ENCODE results near the gene ADGRG7. TPM values are rescaled to one million over a fixed set of nuclear protein-coding genes. Genes with fewer than 3 reads are reported as not detected.
A peak's percentile ranks its signal among the peaks of the same experiment; 100 is the strongest.
"Not testable (repeated sequence)": the region's sequence is repeated elsewhere in the genome, so short reads cannot be mapped to it uniquely, and the experiment has no call there.

ADGRG7 gene
- total RNA-seq, result 2.0 TPM

- DNase-seq (ENCODE audit: low spot score), result no peak
Measured at GRCh38 chr3:100609305-100609704, at the start of gene ADGRG7. ADGRG7 (plus strand) TSS chr3:100609601; CDS start chr3:100609857, 256 bp downstream.

DNA sequence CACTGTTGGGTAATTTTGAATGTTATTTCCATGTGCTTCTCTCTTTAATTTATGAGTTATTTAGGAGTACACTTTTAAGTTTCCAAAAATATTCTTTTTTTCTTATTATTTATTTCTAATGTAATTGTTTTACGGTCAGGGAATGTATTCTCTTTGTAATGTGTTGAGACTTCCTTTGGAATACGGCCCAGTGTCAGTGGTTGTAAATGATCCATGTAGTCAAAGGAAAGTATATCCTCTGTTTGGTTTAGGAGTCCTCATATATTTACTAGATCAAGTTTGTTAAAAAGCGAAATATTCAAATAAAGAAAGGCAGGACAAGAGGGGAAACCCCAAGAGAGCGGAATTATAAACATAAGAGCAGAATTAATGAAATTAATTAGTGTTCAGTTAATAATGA is 49.0 kb upstream of the ADGRG7 start:
- DNase-seq (ENCODE audit: low spot score), result no peak

GRCh38 chr3:100561459-100562158 is 47.8 kb upstream of the ADGRG7 start:
- DNase-seq (ENCODE audit: low spot score), result no peak

DNA sequence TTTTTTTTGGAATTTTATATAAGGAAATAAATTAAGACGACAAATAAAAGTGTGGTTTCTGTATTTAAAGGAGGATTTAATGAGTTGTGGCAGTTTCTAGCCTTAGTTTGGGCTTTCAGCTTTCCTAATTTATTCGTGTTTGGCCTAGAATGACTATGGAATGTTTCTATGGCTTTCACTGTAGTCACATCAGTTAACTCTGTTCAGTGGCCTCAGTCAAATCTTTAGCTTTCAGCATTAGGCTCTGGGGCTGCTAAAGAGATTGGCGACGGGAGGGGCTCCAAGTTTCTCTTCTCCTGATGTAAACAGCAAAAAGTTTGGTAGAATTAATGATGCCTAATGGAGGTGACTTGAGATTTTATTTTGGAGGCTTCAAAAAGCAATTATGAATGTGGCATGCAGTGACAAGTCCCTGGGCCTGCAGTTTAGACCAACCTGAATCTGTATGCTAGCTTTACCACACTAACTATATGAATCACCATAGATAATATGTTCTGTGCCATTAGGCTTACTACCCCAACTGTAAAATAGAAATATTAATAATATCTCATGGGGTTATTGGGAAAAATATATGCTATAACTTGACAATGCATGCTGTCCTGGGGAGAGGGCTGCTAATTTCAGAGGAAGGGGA is 47.1 kb upstream of the ADGRG7 start:
- DNase-seq (ENCODE audit: low spot score), result no peak

DNA sequence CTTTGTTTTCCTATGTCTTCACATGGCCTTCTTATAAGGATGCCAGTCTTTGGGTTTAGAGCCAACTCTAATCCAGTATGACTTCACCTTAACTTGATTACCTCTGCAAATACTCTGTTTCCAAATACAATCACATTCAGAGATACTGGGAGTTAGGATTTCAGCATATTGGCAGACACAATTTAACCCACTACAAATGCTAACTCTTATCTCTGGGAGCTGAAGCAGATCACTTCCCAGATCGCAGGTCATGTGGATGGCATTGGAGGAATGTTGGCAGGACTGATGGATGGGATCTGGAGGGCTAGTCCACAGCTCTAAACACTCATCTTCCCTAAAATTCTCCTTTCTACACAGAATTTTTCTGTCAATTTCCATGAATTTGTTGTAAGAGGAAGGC is 46.2 kb upstream of the ADGRG7 start:
- DNase-seq (ENCODE audit: low spot score), result no peak

DNA sequence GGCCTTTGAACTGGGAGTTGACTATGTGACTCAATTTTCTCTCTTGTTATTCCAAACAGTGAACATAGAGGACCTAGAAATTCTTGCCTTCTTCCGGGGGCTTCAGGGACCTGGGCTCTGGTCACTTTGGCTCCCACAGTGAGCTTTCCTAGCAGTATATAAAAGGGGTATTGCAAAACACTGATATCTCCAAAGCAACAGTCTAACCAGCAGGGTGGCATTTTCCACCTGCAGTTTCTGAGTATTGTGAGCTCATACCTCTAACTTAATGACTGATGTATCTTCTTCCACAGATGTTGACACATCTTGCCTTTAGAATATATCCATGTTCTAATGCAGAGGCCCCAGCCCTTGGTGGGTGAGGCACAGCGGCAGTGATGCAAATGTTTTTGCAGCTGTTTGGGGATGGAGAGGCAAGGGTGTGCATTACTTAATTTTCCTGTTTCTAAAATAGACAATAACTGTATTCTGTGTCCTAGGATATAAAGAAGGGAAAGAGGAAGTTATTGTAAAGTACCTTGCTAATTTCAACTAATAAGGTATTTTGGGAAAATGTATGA is 45.7 kb upstream of the ADGRG7 start:
- DNase-seq (ENCODE audit: low spot score), result no peak

DNA sequence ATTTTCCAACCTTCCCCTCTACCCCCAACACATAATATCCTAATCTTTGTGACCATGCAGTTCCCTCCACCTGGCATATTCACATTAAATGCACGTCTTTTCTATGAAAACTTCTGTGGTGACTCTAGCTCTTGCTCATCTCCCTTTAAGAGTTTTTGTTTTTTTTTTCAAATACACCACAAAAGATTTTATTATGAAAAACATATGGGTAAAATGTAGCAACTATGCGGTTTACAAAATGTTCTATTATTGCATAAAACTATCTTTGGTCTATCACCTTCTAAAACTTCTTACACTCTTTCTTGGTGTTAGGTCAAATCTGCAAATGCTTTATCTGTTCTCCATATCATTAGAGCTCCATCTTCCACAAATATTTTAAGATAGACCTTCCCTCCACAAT is 38.6 kb upstream of the ADGRG7 start:
- DNase-seq (ENCODE audit: low spot score), result no peak

DNA sequence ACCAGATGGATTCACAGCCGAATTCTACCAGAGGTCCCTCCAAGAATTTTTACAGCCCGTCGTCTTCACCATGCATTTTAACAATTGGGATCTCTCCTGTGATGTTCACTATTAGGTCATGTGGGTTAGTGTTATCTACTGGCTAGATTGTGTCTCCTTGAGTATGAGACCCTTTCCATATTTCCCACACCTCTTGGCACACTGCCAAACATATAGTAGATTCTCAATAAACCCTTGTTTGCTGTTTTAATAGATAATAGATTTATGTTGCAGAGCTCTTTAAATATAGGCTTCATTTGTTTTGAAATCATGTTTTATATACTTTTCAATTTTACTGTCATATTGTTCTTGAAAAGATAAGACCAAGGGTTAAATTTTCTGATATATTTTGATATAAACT is 34.9 kb upstream of the ADGRG7 start:
- no peak for DNase-seq (ENCODE audit: low spot score)

GRCh38 chr3:100575704-100576103 is 33.7 kb upstream of the ADGRG7 start:
- no peak for DNase-seq (ENCODE audit: low spot score)

- no peak for DNase-seq (ENCODE audit: low spot score)
Measured at GRCh38 chr3:100577382-100578008, 31.9 kb upstream of the ADGRG7 start.

- DNase-seq (ENCODE audit: low spot score), result no peak
Measured at GRCh38 chr3:100578646-100579045, 30.8 kb upstream of the ADGRG7 start.

- no peak for DNase-seq (ENCODE audit: low spot score)
Measured at GRCh38 chr3:100580147-100580546, 29.3 kb upstream of the ADGRG7 start.

GRCh38 chr3:100581650-100582049 is 27.8 kb upstream of the ADGRG7 start:
- no peak for DNase-seq (ENCODE audit: low spot score)

- not testable (repeated sequence) for DNase-seq (ENCODE audit: low spot score)
Measured at GRCh38 chr3:100582157-100582556, 27.2 kb upstream of the ADGRG7 start.

DNA sequence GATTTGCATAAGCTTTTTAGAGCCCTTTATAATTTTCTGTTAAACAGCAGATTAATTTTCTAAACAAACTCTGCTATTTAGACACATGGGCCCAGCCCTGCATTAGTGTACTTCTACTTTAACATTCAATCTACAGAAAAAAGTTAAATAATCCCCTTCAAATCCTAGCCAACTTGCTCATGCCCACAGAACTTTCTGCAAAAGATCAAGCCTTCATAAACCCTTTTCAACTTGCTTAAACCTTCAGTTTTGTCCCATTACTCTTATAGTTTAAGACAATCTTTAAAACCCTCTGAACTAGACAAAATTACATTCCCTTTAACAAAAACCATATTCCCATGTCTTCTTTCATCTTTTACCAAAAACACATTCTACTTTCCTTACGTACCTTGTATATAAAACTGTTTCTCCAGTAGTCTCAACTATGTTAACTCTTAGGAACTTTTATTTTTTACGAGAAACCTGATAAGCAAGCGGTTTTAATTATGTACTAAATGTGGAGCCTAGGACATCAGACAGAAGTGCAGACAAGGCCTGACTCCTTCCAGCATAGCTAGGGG is 25.2 kb upstream of the ADGRG7 start:
- DNase-seq (ENCODE audit: low spot score), result no peak

- no peak for DNase-seq (ENCODE audit: low spot score)
Measured at GRCh38 chr3:100586832-100587231, 22.6 kb upstream of the ADGRG7 start.

DNA sequence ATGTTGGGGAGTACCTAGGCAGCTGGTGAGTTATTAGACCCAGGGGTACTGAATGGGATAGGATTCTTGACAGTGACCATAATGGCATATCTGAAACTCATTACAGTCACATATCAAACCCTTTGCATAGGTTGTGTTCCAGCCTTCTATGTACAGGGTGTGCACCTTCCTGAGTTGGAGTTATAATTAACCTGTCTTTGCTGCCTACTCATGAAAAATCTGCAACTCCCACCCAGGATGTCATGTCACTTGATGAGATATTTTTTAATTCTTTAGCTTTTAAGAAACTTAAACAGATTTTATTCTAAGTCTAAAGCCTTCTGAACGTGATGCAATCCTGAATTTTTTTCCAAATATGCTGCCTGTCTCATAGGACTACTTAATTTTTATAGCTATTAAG is 21.1 kb upstream of the ADGRG7 start:
- DNase-seq (ENCODE audit: low spot score), result no peak

DNA sequence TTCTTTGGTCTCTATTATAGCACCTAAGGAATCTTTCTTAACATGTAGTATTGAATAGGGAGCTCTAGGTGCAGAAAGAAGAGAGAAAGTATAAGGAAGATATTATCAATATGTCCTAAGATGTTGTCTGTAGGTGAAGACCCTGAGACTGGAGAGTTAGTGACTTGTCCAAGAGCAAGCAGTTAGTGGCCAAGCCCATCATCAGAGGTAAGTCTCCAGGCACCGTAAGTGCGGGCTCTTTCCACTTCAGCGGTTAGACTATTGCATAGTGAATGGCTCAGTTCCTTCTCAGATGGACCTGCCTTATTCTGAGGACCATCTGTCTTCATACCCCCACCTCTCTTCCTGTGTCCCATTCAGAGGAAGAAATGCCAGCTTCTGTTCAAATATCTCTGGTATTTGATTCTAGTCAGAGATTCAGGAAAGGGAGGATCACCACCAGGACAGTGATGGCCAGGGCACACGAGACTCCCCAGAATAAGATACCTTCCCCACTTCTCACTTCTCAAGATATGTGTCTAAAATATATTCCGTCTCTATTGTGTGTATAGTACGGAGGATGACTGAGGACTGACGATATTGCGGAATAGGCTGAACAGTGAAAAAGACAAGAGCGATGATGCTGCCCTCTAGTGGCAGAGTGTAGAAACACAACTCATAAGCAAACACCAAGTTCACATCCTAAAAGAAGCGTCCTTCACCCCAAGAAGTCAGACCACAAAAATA is 19.1 kb upstream of the ADGRG7 start:
- peak; percentile 70 for DNase-seq (ENCODE audit: low spot score)

GRCh38 chr3:100590840-100591147 is 18.6 kb upstream of the ADGRG7 start:
- no peak for DNase-seq (ENCODE audit: low spot score)

GRCh38 chr3:100591411-100591810 is 18.0 kb upstream of the ADGRG7 start:
- no peak for DNase-seq (ENCODE audit: low spot score)

DNA sequence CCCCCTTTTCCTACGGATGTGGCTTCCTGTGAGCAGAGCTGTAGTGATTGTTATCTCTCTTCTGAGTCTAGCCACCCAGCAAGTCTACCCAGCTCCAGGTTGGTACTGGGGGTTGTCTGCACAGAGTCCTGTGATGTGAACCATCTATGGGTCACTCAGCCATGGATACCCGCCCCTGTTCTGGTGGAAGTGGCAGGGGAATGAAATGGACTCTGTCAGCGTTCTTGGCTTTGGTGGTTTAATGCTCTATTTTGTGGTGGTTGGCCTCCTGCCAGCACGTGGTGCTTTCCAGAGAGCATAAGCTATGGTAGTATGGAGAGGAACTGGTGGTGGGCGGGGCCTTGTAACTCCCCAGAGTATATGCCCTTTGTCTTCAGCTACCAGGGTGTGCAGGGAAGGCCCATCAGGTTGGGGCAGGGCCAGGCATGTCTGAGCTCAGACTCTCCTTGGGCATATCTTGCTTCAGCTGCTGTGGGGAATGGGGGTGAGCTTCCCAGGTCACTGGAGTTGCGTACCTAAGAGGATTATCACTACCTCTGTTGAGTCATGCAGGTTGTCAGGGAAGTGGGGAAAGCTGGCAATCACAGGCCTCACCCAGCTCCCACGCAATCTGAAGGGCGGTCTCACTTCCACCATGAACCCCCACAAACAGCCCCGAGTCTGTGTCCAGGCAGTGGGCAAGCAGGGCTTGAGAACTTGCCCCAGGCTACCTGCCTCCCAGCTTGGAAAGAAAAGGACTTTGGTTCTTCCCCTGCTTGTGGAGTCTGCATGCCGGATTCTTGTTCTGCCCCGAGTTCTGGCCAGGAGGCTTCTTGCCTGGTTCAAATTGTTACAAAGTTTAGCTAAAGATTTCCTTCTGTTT is 9.0 kb upstream of the ADGRG7 start:
- DNase-seq (ENCODE audit: low spot score), result no peak

All from mucosa of gallbladder (tissue), 1 donor.